GM19395 (cell line): Measurements from ENCODE around the gene NOL9.
"Not testable (repeated sequence)": the region's sequence is repeated elsewhere in the genome, so short reads cannot be mapped to it uniquely, and the experiment has no call there.

Experiments used
- ATAC-seq: cut with Tn5 transposase; IDR thresholded peaks from one replicate; pipeline ENCODE4 v1.9.1; 2021; ENCODE audit warnings: mild to moderate bottlenecking, moderate library complexity; ENCODE audit not compliant: unreplicated experiment

NOL9 gene

DNA sequence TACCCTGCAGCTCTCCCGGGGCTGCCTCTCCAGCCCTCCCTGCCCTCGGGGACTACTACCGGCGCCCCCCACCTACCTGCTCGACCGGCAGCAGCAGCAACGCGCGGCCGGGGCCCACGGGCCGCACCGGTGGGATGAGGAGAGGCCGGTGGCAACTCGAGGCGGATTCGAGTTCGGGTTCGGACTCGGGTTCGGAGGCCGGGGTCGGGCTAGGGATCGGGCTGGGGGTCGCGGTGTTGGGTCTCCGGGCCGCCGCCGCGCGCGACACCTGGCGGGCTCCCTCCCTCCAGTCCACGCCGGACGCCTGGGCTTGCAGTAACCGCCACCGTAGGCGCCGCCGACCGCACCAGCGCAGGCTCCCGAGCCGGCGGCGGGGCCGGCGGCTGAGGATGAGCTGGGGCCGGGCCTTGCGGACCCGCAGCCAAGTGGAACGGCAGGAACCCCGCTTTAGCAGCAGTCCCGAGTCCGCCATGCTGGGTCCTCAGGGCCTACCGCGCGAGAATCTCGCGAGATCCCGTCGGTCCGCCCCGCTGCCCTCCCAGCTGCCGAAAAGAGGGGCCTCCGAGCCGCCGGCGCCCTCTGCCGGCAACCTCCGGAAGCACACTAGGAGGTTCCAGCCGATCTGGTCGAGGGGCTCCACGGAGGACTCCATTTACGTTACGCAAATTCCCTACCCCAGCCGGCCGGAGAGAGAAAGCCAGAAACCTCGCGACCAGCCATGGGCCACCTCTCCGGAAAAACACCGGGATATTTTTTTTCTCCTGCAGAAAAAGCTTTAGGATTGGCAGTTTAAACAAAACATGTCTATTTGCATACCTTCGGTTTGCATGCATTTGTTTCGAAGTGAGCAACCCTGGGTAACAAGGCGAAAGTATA lies at the start of gene NOL9:
Gene NOL9 (minus strand): TSS at position 483 of the 876 bp plus-strand sequence. CDS start 11 bp downstream, at position 472.
- ATAC-seq: peak; percentile 87

DNA sequence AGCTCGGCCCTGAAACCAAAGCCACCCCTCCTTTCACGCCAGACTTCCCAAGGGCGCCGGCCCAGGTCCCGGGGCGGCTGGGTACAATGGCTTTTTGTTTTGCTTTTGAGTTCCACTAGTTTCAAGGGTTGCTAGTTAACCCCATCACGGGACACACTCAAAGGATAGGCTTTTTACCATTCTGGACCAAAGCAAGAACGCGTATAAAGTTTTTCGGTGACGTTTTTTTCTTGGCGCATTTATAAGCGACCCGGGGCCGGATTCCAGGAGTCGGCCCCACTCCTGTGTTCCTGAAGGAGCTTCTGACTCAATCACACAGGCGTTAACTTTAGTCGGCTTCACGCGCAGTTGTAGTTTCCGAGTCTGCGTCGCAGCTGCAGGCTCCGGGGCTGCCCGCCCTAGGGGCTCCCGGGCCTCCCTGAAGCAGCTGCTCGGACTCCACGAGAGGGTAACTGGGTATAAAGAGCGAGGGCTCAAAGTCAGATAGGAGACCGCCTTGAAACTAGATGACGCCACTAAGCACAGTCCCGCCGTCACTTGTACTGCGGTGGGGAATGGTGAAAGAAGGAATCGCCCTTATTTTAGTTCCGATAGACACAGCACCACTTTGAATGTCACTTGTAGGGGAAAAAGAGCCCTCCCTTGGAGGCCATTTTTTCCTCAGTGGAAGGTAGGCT lies 49.1 kb upstream of the NOL9 start:
- ATAC-seq: peak; percentile 30

DNA sequence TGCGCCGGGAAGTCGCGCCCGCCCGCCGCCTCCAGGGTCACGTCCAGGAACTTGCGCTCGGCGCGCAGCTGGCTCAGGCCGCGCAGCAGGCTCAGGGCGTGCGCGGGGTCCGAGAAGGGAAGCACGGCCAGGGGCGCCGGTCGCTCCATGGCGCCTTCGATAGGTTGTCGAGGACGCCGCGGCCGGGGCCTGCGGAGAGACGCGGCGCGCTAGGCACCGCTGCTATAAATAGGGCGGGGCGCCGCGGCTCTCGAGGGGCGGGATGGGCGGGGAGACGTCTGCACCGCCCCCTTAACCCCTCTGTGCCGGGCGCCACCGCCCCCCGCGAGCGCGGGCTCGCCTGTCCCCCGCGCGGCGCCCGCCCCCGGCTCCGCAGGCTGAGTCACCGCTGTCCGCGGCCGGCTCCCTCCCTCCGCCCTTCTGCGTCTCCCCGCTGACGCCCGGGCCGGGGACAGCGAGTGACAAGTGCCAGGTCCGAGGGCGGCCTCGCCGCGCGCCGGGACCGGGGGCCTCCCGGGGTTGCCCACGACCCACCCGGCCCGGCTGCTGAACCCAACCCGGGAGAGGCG lies 48.4 kb upstream of the NOL9 start, which contains the start of gene KLHL21:
Gene KLHL21 (minus strand): TSS at position 201 of the 569 bp plus-strand sequence. CDS start 52 bp downstream, at position 149.
- peak; percentile 48 for ATAC-seq

DNA sequence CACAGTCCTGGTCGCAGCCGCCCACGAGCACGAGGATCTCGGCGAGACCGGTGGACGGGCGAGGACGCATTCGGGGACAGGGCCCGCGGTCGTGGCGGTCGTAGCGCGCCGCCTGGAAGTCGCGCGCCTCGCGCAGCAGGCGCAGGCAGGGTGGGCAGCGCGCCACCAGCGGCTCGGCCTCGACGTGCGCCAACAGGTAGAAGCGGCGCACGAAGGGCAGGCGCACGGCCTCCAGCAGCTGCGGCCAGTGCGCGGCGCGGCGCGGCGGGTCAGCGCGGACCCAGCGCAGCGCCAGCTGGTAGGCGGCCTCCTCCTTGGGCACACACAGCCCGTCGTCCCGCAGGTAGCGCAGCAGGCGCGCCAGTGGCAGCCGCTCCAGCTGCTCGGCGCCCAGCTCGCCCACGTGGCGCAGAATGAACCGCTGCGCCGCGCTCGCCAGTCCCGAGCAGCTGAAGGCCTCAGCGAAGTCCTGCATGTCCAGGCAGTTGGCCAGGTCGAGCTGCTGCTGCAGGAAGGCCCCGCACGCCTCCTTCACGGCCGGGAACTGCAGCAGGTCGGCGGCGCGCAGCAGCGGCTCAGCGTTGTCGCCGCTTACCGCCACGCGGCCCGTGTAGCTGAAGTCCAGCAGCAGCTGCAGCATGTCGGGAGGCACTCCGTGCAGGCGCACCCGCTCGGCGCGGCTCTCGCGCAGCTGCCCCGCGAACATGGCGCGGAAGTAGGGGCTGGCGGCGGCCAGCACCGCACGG lies 47.8 kb upstream of the NOL9 start:
- ATAC-seq: peak; percentile 34

DNA sequence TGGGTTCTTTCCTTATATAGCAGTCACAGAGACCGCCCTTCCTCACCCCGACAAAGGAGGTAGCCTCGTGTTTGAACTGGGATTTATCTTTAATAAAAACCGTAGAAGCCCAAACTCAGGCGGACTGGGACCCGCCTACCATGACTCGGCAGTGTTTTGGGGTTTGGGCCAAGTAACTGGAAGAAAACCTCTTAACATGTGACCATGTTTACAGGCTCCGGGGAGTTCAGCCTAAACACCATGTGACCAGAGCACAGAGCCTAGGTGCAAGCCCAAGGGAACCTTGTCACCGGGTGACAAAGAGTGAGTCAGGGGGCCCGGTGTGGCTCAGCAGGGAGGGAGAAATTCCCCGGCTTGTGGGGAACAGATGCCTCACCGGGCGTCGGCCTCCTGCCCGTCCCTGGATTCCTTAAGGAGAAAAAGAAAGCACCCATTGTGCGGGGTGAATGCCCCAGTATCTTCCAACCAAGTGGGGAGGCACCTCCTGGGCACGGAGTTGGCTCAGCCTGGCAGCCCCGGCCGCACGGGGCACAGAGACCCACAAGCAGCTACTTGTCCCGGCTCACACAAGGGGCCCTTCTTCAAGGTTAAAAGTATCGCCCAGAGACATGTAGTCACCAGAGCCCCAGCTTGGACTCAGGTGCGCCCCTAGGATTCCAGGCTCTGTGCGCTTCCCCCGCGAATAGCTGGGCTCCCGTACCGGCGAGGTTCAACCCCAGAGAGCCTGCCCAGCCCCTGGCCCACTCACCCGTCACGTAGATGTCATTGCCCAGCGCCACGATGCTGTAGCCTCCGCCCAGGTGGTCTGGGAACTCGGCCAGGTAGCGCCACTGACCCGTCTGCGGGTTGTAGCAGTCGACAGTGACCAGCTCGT lies 47.0 kb upstream of the NOL9 start:
- peak; percentile 37 for ATAC-seq

DNA sequence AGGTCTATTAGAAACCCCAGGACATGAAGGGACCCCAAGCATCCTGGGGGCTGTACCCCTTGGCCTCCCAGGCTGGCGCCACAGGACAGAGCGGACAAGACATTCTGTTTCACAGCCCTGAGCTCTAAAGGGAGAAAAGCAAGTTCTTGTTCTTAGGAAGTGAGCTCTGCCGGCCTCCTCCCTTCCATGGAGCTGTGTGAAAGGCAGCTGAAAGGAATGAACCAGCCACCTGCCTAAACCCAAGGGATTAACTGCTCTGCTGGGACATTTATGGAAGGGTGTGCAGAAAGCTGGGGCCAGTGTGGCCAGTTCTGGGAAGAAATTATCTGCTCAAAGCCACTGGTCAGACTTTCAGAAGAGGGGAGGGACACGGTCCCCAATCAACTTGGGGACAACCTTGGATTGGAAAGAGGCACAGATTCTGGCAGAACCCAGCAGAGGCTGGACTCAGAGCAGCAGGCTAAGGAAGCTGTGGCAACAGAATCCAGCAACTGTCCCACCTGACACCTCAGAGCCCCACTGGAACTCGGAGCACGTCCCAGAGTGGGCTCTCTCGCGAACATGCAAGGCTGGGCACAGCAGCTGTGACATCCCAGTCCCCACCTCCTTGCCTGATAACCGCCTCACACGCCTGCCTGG lies 46.2 kb upstream of the NOL9 start:
- peak; percentile 1 for ATAC-seq

DNA sequence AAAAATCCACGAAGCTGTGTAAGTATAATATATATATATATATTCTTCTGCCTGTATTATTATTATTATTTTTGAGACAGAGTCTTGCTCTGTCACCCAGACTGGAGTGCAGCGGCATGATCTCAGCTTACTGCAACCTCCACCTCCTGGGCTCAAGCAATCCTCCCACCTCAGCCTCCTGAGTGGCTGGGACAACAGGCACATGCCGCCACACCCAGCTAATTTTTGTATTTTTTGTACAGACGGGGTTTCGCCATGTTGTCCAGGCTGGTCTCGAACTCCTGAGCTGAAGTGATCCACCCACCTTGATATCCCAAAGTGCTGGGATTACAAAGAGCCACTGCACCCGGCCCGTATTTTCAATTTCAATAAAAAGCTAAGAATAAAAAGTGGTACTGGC lies 45.7 kb upstream of the NOL9 start:
- not testable (repeated sequence) for ATAC-seq

DNA sequence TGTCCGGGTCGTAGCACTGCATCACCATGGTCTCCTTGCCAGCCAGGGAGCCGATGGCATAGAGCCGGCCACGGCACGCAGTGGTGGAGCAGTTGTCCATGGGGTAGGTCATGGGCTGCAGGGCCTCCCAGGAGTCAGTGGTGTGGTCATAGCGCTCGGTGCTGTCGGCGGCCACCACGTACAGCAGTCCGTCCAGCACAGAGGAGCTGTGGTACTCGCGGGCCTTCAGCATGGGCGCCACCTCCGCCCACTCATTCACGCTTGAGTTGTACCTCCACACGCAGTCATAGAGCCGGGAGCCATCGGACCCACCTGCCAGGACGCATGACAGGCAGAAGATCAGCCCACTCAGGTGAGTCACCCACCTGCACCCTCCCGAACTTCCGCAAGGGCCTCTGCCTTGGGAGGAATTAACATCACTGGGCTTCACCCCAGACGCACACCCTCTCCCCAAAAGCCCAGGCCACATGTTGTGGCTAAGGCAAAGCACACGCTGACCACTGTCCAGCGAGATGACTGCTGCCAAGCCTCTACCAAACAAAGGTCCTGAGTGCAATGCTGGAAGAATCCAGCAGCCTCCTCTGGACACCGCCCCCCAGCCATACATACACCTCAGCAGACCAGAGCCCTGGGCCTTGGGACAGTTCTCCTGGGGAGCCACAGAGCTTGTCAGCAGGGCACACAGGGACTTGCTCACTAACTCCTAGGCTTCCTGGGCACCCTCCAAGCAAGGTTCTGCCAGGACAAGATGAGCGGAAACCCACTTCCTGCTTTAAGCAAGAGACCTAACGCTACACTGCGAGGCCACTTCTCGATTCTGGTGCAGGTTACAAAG lies 45.0 kb upstream of the NOL9 start:
- ATAC-seq: no peak

DNA sequence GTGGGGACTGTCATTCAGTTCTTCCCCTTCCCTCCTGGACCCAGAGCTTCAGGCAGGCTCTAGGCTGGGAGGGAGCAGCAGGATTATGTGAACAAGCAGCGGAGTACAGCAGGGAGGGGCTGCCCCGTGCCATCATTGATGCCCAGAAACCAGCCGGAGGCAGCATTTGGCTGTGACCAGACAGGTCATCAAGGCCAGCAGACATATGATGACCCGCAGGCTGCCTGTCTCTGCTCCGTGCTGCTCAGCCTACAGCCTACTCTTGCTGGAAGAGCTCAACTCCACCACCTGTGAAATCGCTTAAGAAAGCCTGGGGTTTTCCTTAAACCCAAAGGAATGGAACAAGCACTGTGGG lies 43.4 kb upstream of the NOL9 start:
- ATAC-seq: no peak

DNA sequence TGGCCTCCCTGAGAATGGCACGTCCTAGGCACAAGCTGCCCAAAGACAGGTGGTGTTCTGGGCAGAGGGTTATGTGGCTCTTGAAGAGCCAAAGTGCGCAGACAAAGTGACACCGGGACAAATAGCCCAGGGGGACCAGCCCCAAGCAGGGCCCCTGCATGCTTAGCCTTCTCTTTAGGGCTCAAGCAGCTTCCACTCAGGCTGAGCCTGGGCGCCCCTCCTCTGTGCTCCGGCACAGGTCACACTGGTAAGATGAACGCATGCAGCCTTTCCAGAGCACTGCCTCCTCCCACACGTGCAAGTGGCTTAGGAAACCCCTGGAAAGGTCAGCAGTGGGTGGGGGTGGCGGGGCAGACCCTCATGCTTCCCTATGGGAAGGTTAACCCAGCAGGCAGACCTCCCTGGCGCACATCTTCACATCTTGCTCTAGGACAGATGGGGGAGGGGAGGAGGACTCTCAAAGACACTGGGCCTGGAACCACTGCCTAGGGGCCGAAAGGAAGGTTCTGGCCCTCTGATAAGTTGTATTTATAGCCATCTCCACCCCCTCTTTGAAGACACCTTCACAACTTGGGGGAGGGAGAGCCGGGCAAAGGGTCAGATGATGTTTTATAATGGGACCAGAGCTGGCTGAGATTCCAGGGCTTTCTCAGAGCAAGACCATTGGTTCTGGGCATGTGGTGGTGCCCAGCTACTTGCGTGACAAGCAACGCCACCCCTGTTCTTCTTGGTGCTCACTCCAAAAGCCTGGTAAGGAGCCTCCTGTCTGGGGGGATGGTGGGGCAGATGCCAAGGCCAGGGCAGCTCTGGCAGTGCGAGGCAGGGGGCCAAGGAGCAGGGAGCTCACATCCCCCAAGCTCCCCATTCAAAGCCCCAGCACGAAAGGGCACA lies 42.8 kb upstream of the NOL9 start:
- no peak for ATAC-seq

DNA sequence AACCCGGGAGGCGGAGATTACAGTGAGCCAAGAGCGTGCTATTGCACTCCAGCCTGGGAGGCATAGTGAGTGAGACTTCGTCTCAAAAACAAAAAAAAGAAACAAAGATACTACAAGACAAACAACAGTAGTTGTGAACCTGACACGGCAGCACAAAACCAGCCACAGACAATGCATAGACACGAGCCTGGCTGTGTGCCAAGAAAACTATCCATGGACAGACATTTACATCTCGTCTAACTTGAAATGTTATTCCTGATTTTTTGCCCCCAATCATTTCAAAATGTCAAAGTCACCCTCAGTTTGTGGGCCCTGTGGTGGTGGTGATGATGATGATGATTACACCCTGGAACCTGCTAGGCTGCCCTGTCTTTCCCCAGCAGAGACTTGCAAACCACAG lies 42.0 kb upstream of the NOL9 start:
- no peak for ATAC-seq

DNA sequence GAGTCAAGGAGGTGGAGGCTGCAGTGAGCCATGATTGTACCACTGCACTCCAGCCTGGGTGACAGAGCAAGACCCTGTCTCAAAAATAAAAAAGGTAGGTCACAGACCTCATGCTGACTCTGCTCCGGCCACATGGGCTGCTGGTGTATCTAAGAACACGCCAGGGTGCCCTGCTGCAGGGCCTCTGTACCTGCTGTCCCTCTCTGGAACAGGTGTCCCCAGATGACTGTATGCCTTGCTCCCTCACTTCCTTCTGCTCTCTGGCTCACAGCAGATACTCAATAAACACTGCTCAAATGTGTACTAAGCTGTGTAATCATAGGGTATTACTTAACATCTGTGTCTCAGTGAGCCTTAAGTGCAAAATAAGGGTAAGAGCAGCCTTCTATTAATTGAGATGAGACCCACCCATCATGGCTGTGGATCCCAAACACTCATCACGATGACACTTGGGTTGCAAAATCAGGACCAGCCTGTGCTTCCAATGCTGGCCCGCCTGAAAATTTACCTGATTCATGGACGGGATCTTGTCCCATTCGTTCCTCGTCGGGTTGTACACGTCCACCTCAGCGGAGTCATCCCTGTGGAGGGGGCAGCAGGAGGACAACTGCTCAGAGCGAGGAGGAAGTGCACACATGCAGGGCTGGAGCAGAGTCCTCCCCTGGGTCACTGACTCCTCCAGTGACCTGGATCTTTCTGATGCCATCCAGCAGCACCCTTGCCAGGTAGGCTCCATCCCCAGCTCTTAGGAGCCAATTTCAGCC lies 40.8 kb upstream of the NOL9 start:
- ATAC-seq: no peak

DNA sequence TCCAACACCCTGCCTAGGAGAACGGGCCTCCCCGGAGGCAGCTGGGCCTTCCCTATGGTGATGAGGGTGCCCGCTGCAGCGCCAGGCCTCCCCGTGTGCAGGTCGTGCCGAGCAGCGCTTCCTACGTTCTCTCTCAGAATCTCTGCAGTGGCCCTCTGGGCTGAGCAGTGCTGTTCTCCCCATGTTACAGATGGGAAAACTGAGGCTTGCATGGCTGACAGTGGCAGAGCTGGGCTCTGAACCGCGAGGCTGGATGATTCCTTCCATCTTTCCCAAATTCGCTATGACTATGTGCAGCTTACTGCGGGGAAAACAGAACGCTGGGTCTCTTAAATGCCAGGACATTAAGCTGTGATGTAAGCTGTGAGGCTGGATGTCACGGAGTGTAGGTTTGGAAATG lies 39.5 kb upstream of the NOL9 start:
- no peak for ATAC-seq

DNA sequence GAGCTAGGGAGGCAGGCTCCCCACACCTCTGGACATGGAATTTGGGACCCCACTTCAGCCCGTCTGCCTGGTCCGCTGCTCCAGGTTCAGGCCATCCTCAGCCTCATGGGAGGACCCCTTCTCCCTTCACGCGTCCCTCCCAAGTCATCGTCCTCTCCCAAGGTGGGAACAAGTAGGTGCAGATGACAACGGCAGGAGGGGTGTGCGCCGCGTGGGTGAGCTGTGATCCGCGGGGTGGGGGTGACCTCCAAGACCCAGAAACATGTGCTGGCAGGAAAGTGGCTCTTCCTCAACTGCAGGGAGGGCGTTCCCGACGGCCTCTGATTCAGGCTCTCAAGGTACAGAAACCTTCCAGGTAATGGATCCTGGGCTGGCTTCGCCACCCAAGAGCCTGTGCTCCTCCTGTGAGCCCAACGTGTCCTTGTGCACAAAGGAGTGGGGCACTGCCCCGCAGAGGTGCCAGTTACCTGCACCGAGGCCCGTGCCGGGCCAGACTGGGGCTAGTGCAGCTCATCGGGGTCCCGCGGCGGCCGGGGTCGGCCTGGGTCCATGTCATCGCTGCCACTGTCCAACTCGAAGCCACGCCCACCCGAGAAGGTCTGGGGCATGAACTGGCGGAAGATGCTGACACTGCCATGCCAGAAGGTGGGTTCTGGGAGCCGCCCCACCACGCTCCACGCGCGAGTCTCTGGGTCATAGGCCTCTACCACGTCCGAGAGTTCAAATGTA lies 38.7 kb upstream of the NOL9 start:
- ATAC-seq: no peak

DNA sequence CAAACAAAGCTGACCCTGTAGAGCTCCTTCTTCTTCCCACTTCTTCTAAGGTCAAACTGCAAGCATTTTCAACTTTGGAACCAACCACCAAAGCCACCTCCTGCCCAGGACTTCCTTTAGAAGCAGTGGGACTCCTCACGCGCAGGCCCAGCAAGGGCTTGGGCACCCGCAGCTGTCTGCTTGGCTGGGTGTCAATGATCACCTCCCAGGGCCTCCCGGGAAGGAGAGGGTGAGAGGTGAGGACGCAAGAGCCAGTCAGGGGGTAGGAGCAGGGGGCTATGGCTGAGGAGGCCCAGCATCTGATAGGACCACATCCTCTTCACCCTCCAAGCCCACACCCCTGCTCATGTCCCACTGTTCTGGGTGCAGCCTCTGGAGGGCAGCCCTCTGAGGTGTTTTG lies 38.1 kb upstream of the NOL9 start:
- no peak for ATAC-seq

DNA sequence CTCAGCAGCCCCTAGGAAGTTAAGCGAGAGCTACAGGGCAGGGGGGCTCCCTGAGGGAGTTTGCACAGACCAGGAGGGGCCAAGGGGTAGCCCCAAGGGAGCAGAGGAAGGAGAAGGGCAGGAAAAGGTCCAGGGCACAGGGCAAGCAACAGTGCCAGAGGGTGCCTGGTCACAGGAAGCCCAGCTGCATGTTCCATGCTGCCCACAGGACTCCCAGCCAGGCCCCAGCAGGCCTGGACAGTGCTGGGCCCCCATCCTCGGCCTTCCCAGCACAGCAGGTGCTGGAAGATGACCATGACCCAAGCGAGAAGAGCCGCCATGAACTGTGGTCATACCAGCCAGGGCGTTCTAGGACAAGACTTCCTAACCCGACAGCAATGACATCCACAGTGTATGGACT lies 37.3 kb upstream of the NOL9 start:
- ATAC-seq: no peak
